Kidney (tissue), 14 donors: ENCODE results near the gene IL3. TPM values are rescaled to one million over a fixed set of nuclear protein-coding genes. Genes with fewer than 3 reads are reported as not detected.

Experiments used
- DNase-seq, 5 donors: peaks; one replicate each; pipeline ENCODE4 v3.0.0-alpha.2; 2013 to 2020
- FAIRE-seq: peaks from 2 replicates; lab custom pipeline; 2012; peaks lifted over from hg19 to GRCh38; lab: Jason Lieb, UNC
- H3K27ac ChIP-seq, 2 donors: one replicate each; pipeline ENCODE4 v1.7.0; 2013; ENCODE audit warnings: low read depth in 2 of 2, low read length in 2 of 2, inconsistent platforms in 1 of 2
- H3K27me3 ChIP-seq: one replicate; pipeline ENCODE4 v1.7.1; 2013; ENCODE audit warnings: low read length, inconsistent platforms; ENCODE audit not compliant: control insufficient read depth, insufficient read depth
- H3K36me3 ChIP-seq, 3 donors: one replicate each; pipeline versions ENCODE4 v1.7.0 to v1.7.1; 2013; ENCODE audit warnings: low read length in 3 of 3, control low read depth in 1 of 3, inconsistent platforms in 1 of 3; ENCODE audit not compliant: insufficient read depth in 3 of 3, control insufficient read depth in 2 of 3
- H3K4me1 ChIP-seq, 3 donors: one replicate each; pipeline versions ENCODE4 v1.7.0 to v1.7.1; 2013; ENCODE audit warnings: low read length in 3 of 3, inconsistent platforms in 1 of 3, low read depth in 1 of 3; ENCODE audit not compliant: control insufficient read depth in 2 of 3, insufficient read depth in 2 of 3
- H3K4me3 ChIP-seq, 3 donors: one replicate each; pipeline versions ENCODE4 v1.7.0 to v1.8.1; 2013; ENCODE audit warnings: low read length in 3 of 3, control low read depth in 1 of 3, inconsistent platforms in 1 of 3
- H3K9ac ChIP-seq, 3 donors: one replicate each; pipeline versions ENCODE4 v1.7.0 to v1.7.1; 2013; ENCODE audit warnings: low read length in 3 of 3, control low read depth in 1 of 3, inconsistent platforms in 1 of 3
- H3K9me3 ChIP-seq, 3 donors: one replicate each; pipeline versions ENCODE4 v1.7.0 to v1.7.1; 2013; ENCODE audit warnings: low read length in 3 of 3, control low read depth in 1 of 3, inconsistent platforms in 1 of 3; ENCODE audit not compliant: control insufficient read depth in 2 of 3, insufficient read depth in 1 of 3
- intact Hi-C: fragments of 100-400 bp; cut with DNase I; formaldehyde crosslinking; loops from one replicate; pipeline ENCODE4 v1.11.1; 2022
- polyA plus RNA-seq: library from polyadenylated mRNA; stranded (reverse); fragments of 350-450 nt; fragmentation: Illumina TruSeq; extraction: RNeasy Lipid Tissue Mini Kit (QIAGEN cat#74804); gene quantifications from one replicate; pipeline ENCODE4 v1.2.3, GENCODE V29; 2014; ENCODE audit warnings: low read depth, low replicate concordance; ENCODE audit not compliant: insufficient read depth
- total RNA-seq: library from RNA; stranded (reverse); fragmentation: NEBNext Ultra II Directional; extraction: Animal tissue kit (Norgen Biotek cat#: 25700); gene quantifications from one replicate; pipeline ENCODE4 v1.2.1, GENCODE V29; 2021
- TF ChIP-seq, protein P1 (sequence below): IDR thresholded peaks from 3 replicates; pipeline ENCODE4 v1.5.1; 2012; ENCODE audit warnings: mild to moderate bottlenecking, moderate library complexity, borderline replicate concordance; ENCODE audit not compliant: insufficient read depth; ENCODE audit errors: extremely low read depth
- donor health status: control.
- donor health status: control.
- donor health status: control.
- donor health status: control.
- donor health status: control.
- donor health status: DM: yes; HTN: yes; CAD: no.
- donor health status: Normal renal cell carcinoma (clear cell type).

The IL3 gene
- total and polyA plus RNA-seq, 2 donors from 2014 or later, result not detected

- DNase-seq, result no peak
- TF ChIP-seq, protein P1, sequence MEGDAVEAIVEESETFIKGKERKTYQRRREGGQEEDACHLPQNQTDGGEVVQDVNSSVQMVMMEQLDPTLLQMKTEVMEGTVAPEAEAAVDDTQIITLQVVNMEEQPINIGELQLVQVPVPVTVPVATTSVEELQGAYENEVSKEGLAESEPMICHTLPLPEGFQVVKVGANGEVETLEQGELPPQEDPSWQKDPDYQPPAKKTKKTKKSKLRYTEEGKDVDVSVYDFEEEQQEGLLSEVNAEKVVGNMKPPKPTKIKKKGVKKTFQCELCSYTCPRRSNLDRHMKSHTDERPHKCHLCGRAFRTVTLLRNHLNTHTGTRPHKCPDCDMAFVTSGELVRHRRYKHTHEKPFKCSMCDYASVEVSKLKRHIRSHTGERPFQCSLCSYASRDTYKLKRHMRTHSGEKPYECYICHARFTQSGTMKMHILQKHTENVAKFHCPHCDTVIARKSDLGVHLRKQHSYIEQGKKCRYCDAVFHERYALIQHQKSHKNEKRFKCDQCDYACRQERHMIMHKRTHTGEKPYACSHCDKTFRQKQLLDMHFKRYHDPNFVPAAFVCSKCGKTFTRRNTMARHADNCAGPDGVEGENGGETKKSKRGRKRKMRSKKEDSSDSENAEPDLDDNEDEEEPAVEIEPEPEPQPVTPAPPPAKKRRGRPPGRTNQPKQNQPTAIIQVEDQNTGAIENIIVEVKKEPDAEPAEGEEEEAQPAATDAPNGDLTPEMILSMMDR, result no peak
- Histone ChIP-seq H3K27ac (no peak overlapping the region), H3K9ac (no peak overlapping the region), H3K4me3 (no peak overlapping the region), H3K4me1 (no peaks in the 10 kb centered on the region), H3K9me3 (peaks cover 0 to 6% (median 0%) of the 10 kb centered on the region in 3 donors), H3K27me3 (no peaks in the 10 kb centered on the region), H3K36me3 (no peaks in the 10 kb centered on the region)
- intact Hi-C loops, result no loop called here
- no peak for FAIRE-seq
Observed at GRCh38 chr5:132110195-132110594, 49.7 kb downstream of the IL3 start.

- Histone ChIP-seq H3K4me1 (no peaks in the 10 kb centered on the region), H3K9ac (no peak overlapping the region), H3K27me3 (no peaks in the 10 kb centered on the region), H3K36me3 (no peaks in the 10 kb centered on the region), H3K4me3 (no peak overlapping the region), H3K9me3 (peaks cover 0 to 6% (median 0%) of the 10 kb centered on the region in 3 donors), H3K27ac (no peak overlapping the region)
- DNase-seq (no peak), FAIRE-seq (no peak)
- TF ChIP-seq, protein P1, result no peak
- intact Hi-C loops, result no loop called here
Observed at GRCh38 chr5:132110930-132111329, 50.5 kb downstream of the IL3 start.

DNA sequence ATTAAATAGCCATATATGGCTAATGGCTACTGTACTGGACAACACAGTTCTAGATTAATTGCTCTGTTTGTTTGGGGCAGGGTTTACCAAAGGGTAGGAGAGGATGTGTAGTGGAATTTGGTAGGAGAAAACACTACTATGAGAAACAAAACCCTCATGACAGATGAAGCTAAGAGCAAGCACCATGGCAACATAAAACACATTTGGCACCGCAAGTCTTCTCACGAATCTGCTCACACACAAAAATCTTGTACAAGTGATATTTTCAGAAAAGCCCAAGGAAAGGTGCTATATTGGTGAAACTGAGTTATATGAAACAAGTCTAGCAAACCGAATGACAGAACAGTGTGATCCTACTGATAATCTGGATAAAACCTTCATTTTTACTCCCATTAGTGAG lies 51.7 kb downstream of the IL3 start:
- DNase-seq, result no peak
- no peak for FAIRE-seq
- H3K27ac ChIP-seq, result no peak overlapping the region
- H3K9me3 ChIP-seq, result peaks cover 0 to 6% (median 0%) of the 10 kb centered on the region in 3 donors
- TF ChIP-seq, protein P1, result no peak
- H3K36me3 ChIP-seq, result no peaks in the 10 kb centered on the region
- H3K9ac ChIP-seq, result no peak overlapping the region
- H3K27me3 ChIP-seq, result no peaks in the 10 kb centered on the region
- H3K4me1 ChIP-seq, result no peaks in the 10 kb centered on the region
- H3K4me3 ChIP-seq, result no peak overlapping the region
- intact Hi-C loops, result no loop called here

Other genes with a start within 250 kb of the IL3 start
- 0.63 TPM for gene MEIKIN, start 115.0 kb upstream of the IL3 start, total RNA-seq
- not detected for gene MEIKIN, start 115.0 kb upstream of the IL3 start, polyA plus RNA-seq
- 1.4 TPM for gene ACSL6, start 49.0 kb upstream of the IL3 start, total RNA-seq
- gene ACSL6, start 49.0 kb upstream of the IL3 start, polyA plus RNA-seq, result 2.1 TPM
- not detected for gene CSF2, start 13.1 kb downstream of the IL3 start, total RNA-seq
- not detected for gene CSF2, start 13.1 kb downstream of the IL3 start, polyA plus RNA-seq
- 32.5 TPM for gene P4HA2, start 167.2 kb downstream of the IL3 start, total RNA-seq
- 54.1 TPM for gene P4HA2, start 167.2 kb downstream of the IL3 start, polyA plus RNA-seq
- 47.0 TPM for gene PDLIM4, start 197.0 kb downstream of the IL3 start, total RNA-seq
- gene PDLIM4, start 197.0 kb downstream of the IL3 start, polyA plus RNA-seq, result 31.6 TPM
- 2.4 TPM for gene SLC22A4, start 233.7 kb downstream of the IL3 start, total RNA-seq
- 7.6 TPM for gene SLC22A4, start 233.7 kb downstream of the IL3 start, polyA plus RNA-seq